HCT116 (cell line): ENCODE results near the gene ADGRG7. TPM values are rescaled to one million over a fixed set of nuclear protein-coding genes. Genes with fewer than 3 reads are reported as not detected.

Experiments
- ATAC-seq: fragments of 200-7000 bp; cut with Tn5 transposase; 2 replicates; pipeline ENCODE4 v1.9.1; 2020; ENCODE audit warnings: mild to moderate bottlenecking, moderate library complexity
- BruUV-seq: library from RNA; stranded (reverse); fragments of 400-500 nt; replicated peaks from 2 replicates; lab custom pipeline; 2021; lab: Mats Ljungman, UMichigan
- CTCF ChIA-PET: fragments of 300-600 bp; sonication (Branson Sonifier 250); formaldehyde crosslinking; loops from one replicate; lab custom pipeline; 2021; ENCODE audit warnings: antibody characterized with exemption; lab: Charles Lee
- POLR2A ChIA-PET: fragments of 300-600, 350-600 bp; sonication (Branson Sonifier 250); formaldehyde crosslinking; loops from one replicate; lab custom pipeline; 2021; ENCODE audit warnings: antibody characterized with exemption; lab: Charles Lee
- RAD21 ChIA-PET, 2 experiments: fragments of 300-600 bp; sonication (Branson Sonifier 250); formaldehyde crosslinking; loops; one replicate each; lab custom pipeline; 2023; ENCODE audit warnings: low total read pairs in 2 of 2; ENCODE audit not compliant: uncharacterized antibody in 2 of 2, unreplicated experiment in 2 of 2, low non-redundant PET in 1 of 2; lab: Charles Lee
- DNase-seq: peaks from one replicate; pipeline ENCODE4 v3.0.0-alpha.2; 2010; ENCODE audit warnings: low read depth, low spot score
- H2AFZ ChIP-seq: fragments of 200-600 bp; shearing (Covaris generic), sonication (generic); 2 replicates; pipeline ENCODE4 v1.6.1; 2017; ENCODE audit warnings: low read depth, mixed run types, mixed read lengths, antibody characterized with exemption, low read length; ENCODE audit not compliant: poor library complexity, severe bottlenecking
- H3K27ac ChIP-seq: 2 replicates; pipeline ENCODE4 v1.5.1; 2012; ENCODE audit warnings: low read depth, low read length
- H3K27me3 ChIP-seq: fragments of 200-600 bp; sonication (generic); 2 replicates; pipeline ENCODE4 v1.6.1; 2016; ENCODE audit warnings: mixed run types, low read length, mixed read lengths; ENCODE audit not compliant: insufficient read depth
- H3K36me3 ChIP-seq, 2 experiments: fragments of 200-500 bp in 1 of 2; fragments of 200-600 bp in 1 of 2; sonication (Bioruptor generic) in 1 of 2; sonication (generic) in 1 of 2; 2 replicates each; pipeline versions ENCODE4 v1.5.1 to v1.6.1; 2014 to 2016; ENCODE audit warnings: low read length in 2 of 2, inconsistent platforms in 1 of 2, mixed read lengths in 1 of 2, mixed run types in 1 of 2; ENCODE audit not compliant: insufficient read depth in 2 of 2, control insufficient read depth in 1 of 2
- H3K4me1 ChIP-seq, 2 experiments: fragments of 200-600 bp in 1 of 2; sonication (generic) in 1 of 2; 2 replicates each; pipeline versions ENCODE4 v1.5.1 to v1.6.1; 2012 to 2017; ENCODE audit warnings: low read length in 2 of 2, inconsistent platforms in 1 of 2, mild to moderate bottlenecking in 1 of 2, mixed read lengths in 1 of 2, mixed run types in 1 of 2, moderate library complexity in 1 of 2; ENCODE audit not compliant: insufficient read depth in 2 of 2, control insufficient read depth in 1 of 2
- H3K4me2 ChIP-seq: fragments of 200-600 bp; sonication (generic); 2 replicates; pipeline ENCODE4 v1.6.1; 2017; ENCODE audit warnings: mixed run types, low read length, mixed read lengths
- H3K4me3 ChIP-seq, 2 experiments: fragments of 200-600 bp in 1 of 2; sonication (generic) in 1 of 2; replicated peaks in 1 of 2; 2 replicates each; pipeline ENCODE4 v1.5.1; 2011 to 2016; ENCODE audit warnings: low read length in 2 of 2, control low read depth in 1 of 2, low read depth in 1 of 2, mild to moderate bottlenecking in 1 of 2, mixed read lengths in 1 of 2, mixed run types in 1 of 2
- H3K79me2 ChIP-seq: fragments of 200-600 bp; sonication (generic); 2 replicates; pipeline ENCODE4 v1.6.1; 2017; ENCODE audit warnings: mild to moderate bottlenecking, mixed run types, low read length, moderate library complexity, mixed read lengths; ENCODE audit not compliant: insufficient read depth
- H3K9ac ChIP-seq: fragments of 200-600 bp; sonication (generic); 2 replicates; pipeline ENCODE4 v1.6.1; 2016; ENCODE audit warnings: low read length, mixed read lengths
- H3K9me2 ChIP-seq: fragments of 200-600 bp; sonication (generic), shearing (Covaris generic); 2 replicates; pipeline ENCODE4 v1.6.1; 2017; ENCODE audit warnings: mixed run types, mild to moderate bottlenecking, moderate library complexity; ENCODE audit not compliant: insufficient read depth
- H3K9me3 ChIP-seq, 2 experiments: fragments of 200-500 bp in 1 of 2; fragments of 200-600 bp in 1 of 2; sonication (Bioruptor generic) in 1 of 2; sonication (generic) in 1 of 2; 2 replicates each; pipeline ENCODE4 v1.6.1; 2014 to 2017; ENCODE audit warnings: low read length in 2 of 2, mixed read lengths in 2 of 2, inconsistent platforms in 1 of 2, low read depth in 1 of 2, mild to moderate bottlenecking in 1 of 2, mixed run types in 1 of 2, moderate library complexity in 1 of 2; ENCODE audit not compliant: control insufficient read depth in 1 of 2, insufficient read depth in 1 of 2
- H4K20me1 ChIP-seq: fragments of 200-600 bp; sonication (generic), shearing (Covaris generic); 2 replicates; pipeline ENCODE4 v1.6.1; 2017; ENCODE audit warnings: mixed run types, mild to moderate bottlenecking, moderate library complexity; ENCODE audit not compliant: insufficient read depth
- ATF3 ChIP-seq: IDR thresholded peaks from 2 replicates; pipeline ENCODE4 v1.6.1; 2012
- CTCF ChIP-seq, 3 experiments: fragments of 200-600 bp in 1 of 3; sonication (generic) in 1 of 3; IDR thresholded peaks in 2 of 3; conservative IDR thresholded peaks in 1 of 3; 2 replicates each; pipeline ENCODE4 v1.5.1; 2012 to 2017; ENCODE audit warnings: low read depth in 2 of 3, low read length in 2 of 3, antibody characterized with exemption in 1 of 3, borderline replicate concordance in 1 of 3, control low read depth in 1 of 3, mild to moderate bottlenecking in 1 of 3, mixed read lengths in 1 of 3, mixed run types in 1 of 3, moderate library complexity in 1 of 3; ENCODE audit not compliant: insufficient read depth in 1 of 3
- EGR1 ChIP-seq: IDR thresholded peaks from 2 replicates; pipeline ENCODE4 v1.6.1; 2012; ENCODE audit warnings: low read depth
- ELF1 ChIP-seq: IDR thresholded peaks from 2 replicates; pipeline ENCODE4 v1.6.1; 2012; ENCODE audit warnings: low read depth, borderline replicate concordance
- FOSL1 ChIP-seq: IDR thresholded peaks from 2 replicates; pipeline ENCODE4 v1.6.1; 2012; ENCODE audit warnings: low read depth
- MAX ChIP-seq: IDR thresholded peaks from 2 replicates; pipeline ENCODE4 v1.6.1; 2012
- POLR2A ChIP-seq: IDR thresholded peaks from 2 replicates; pipeline ENCODE4 v1.7.0; 2011; ENCODE audit warnings: borderline replicate concordance; ENCODE audit not compliant: insufficient read depth, insufficient read length; ENCODE audit errors: extremely low read depth
- RAD21 ChIP-seq: IDR thresholded peaks from 2 replicates; pipeline ENCODE4 v1.6.1; 2012; ENCODE audit warnings: low read depth, mild to moderate bottlenecking
- REST ChIP-seq: IDR thresholded peaks from 2 replicates; pipeline ENCODE4 v1.6.1; 2012; ENCODE audit warnings: low read depth
- SIN3A ChIP-seq: IDR thresholded peaks from 2 replicates; pipeline ENCODE4 v1.6.1; 2012; ENCODE audit warnings: low read depth
- SP1 ChIP-seq: IDR thresholded peaks from 2 replicates; pipeline ENCODE4 v1.6.1; 2012; ENCODE audit warnings: low read depth
- YY1 ChIP-seq: IDR thresholded peaks from 2 replicates; pipeline ENCODE4 v1.6.1; 2011; ENCODE audit warnings: low read length, low read depth, moderate library complexity, mild to moderate bottlenecking; ENCODE audit not compliant: insufficient replicate concordance; ENCODE audit errors: extremely low read depth
- ZBTB33 ChIP-seq: IDR thresholded peaks from 2 replicates; pipeline ENCODE4 v1.6.1; 2011; ENCODE audit warnings: mild to moderate bottlenecking, low read length, moderate library complexity; ENCODE audit not compliant: insufficient replicate concordance; ENCODE audit errors: extremely low read depth
- ZNF274 ChIP-seq: fragments of 200-500 bp; sonication (Bioruptor generic); IDR thresholded peaks from 2 replicates; pipeline ENCODE4 v1.6.1; 2014; ENCODE audit warnings: mild to moderate bottlenecking, low read depth, low read length, inconsistent platforms
- intact Hi-C: fragments of 100-400 bp; cut with micrococcal nuclease; formaldehyde crosslinking; loops from 2 replicates; pipeline ENCODE4 v1.10.0; 2022
- total RNA-seq: library from RNA; stranded (reverse); gene quantifications from one replicate; pipeline ENCODE4 v1.2.1, GENCODE V29; 2021; ENCODE audit not compliant: unreplicated experiment

ADGRG7 gene
- total RNA-seq, 1 experiment from 2014 or later = not detected

- peaks cover 99% of the 10 kb centered on the region for H3K79me2 ChIP-seq
- intact Hi-C loops = no loop called here
These were observed 111.0 kb downstream of the ADGRG7 start for GRCh38 chr3:100720426-100720825.

More at GRCh38 chr3:100720426-100720825, 111.0 kb downstream of the ADGRG7 start:
- H3K4me1 ChIP-seq = no peaks in the 10 kb centered on the region
- BruUV-seq = no TSS peak
- ATAC-seq = no peak
- ChIA-PET CTCF (no interaction called here), POLR2A (no interaction called here), RAD21 (no interaction called here)
- H3K9me3 ChIP-seq = no peaks in the 10 kb centered on the region
- DNase-seq = no peak
- H3K27ac ChIP-seq = no peak overlapping the region
- no peak overlapping the region for H2AFZ ChIP-seq
- H3K9ac ChIP-seq = no peak overlapping the region
- H3K27me3 ChIP-seq = no peaks in the 10 kb centered on the region
- no peak overlapping the region for H3K4me2 ChIP-seq
- H3K4me3 ChIP-seq = no peak overlapping the region
- peaks cover 28 to 34% of the 10 kb centered on the region in 2 experiments for H3K36me3 ChIP-seq
- no peaks in the 10 kb centered on the region for H3K9me2 ChIP-seq
- H4K20me1 ChIP-seq = peaks cover 38% of the 10 kb centered on the region; the same call in 1 of the 2 replicates
- TF ChIP-seq ATF3 (no peak), RAD21 (no peak), SIN3A (no peak), ZBTB33 (no peak), EGR1 (no peak), REST (no peak), FOSL1 (no peak), MAX (no peak), ZNF274 (no peak), CTCF (IDR thresholded peaks at IDR 0.05 in 2 of 3, conservative IDR thresholded peaks at IDR 0.05 in 1 of 3; ENCODE audit: borderline replicate concordance in 1 of 3, insufficient read depth in 1 of 3, low read depth in 2 of 3, low read length in 2 of 3) (no peak), POLR2A (no peak), YY1 (no peak), SP1 (no peak), ELF1 (no peak)
